Measurements from ENCODE around the gene IGFBP3.

IGFBP3 gene

DNA sequence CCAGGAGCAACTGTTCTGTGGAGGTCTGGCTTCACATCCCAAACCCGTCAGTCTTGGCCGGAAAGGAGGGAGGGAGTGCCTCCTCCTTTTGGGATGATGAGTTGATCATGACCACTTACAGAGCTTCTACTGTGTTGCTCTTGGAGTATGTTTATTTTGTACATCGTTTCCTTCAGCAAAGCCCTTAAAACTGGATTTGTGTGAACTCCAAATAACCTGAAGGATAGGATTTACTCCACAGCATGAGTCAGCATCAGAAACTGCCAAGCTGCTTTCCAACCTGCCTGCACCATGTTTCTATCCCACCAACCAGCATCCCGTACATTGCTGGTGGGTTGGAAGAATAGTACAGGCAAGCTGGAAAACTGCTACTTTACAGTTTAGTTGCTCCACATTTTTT, 51.6 kb downstream of the IGFBP3 start:
- H3K27me3 ChIP-seq (ENCODE audit: insufficient read depth, low read length, poor library complexity), result peaks cover 6% of the 10 kb centered on the region
- H3K27ac ChIP-seq (ENCODE audit: low read length), result no peak overlapping the region
- ATAC-seq (ENCODE audit: insufficient read depth, low read depth), result no peak
- H3K4me2 ChIP-seq (ENCODE audit: insufficient read depth, low read length), result no peak overlapping the region
- no peak overlapping the region for H2AFZ ChIP-seq (ENCODE audit: low read depth, low read length)
- no peaks in the 10 kb centered on the region for H3K9me3 ChIP-seq (ENCODE audit: insufficient read depth, low read length, severe bottlenecking)
- no peak for DNase-seq
- no peaks in the 10 kb centered on the region for H3K79me2 ChIP-seq (ENCODE audit: insufficient read depth, low read length)
- H3K9ac ChIP-seq (ENCODE audit: low read depth, low read length), result no peak overlapping the region
- TF ChIP-seq, protein P1, sequence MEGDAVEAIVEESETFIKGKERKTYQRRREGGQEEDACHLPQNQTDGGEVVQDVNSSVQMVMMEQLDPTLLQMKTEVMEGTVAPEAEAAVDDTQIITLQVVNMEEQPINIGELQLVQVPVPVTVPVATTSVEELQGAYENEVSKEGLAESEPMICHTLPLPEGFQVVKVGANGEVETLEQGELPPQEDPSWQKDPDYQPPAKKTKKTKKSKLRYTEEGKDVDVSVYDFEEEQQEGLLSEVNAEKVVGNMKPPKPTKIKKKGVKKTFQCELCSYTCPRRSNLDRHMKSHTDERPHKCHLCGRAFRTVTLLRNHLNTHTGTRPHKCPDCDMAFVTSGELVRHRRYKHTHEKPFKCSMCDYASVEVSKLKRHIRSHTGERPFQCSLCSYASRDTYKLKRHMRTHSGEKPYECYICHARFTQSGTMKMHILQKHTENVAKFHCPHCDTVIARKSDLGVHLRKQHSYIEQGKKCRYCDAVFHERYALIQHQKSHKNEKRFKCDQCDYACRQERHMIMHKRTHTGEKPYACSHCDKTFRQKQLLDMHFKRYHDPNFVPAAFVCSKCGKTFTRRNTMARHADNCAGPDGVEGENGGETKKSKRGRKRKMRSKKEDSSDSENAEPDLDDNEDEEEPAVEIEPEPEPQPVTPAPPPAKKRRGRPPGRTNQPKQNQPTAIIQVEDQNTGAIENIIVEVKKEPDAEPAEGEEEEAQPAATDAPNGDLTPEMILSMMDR (IDR thresholded peaks at IDR 0.05; ENCODE audit: borderline replicate concordance, extremely low read depth, low read length, poor library complexity, severe bottlenecking), result no peak
- no peak for TF ChIP-seq EZH2 (IDR thresholded peaks at IDR 0.05; ENCODE audit: borderline replicate concordance, low read depth, low read length, severe bottlenecking)
- H4K20me1 ChIP-seq (ENCODE audit: insufficient read depth, low read length), result no peaks in the 10 kb centered on the region
- H3K4me3 ChIP-seq (ENCODE audit: low read depth in 1 of 2, low read length in 2 of 2), result no peak overlapping the region
- H3K36me3 ChIP-seq (ENCODE audit: insufficient read depth, low read length), result no peaks in the 10 kb centered on the region
- no peaks in the 10 kb centered on the region for H3K4me1 ChIP-seq (ENCODE audit: insufficient read depth, low read length)

DNA sequence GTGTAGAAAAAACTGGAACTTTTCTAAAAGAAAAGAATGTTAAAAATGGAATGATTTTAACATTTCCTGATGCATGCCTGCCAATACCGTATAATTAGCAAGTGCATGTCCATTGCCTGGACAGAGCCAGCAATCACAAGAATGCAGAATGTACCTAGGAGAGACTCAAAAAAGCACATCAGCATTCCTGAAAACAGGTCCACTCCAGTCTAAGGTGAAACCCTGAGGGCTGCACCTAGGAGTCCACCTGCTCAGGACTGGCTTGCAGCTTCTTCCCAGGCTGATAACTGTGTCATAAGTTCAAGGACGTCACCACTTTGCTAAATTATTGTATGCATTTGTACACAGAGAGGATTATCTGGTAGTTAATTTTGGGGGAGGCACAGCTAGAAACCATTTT, 53.6 kb downstream of the IGFBP3 start:
- DNase-seq (no peak), ATAC-seq (ENCODE audit: insufficient read depth, low read depth) (no peak)
- TF ChIP-seq, protein P1 (IDR thresholded peaks at IDR 0.05; ENCODE audit: borderline replicate concordance, extremely low read depth, low read length, poor library complexity, severe bottlenecking), result no peak
- H3K79me2 ChIP-seq (ENCODE audit: insufficient read depth, low read length), result no peaks in the 10 kb centered on the region
- no peak overlapping the region for H3K4me2 ChIP-seq (ENCODE audit: insufficient read depth, low read length)
- H3K36me3 ChIP-seq (ENCODE audit: insufficient read depth, low read length), result no peaks in the 10 kb centered on the region
- no peaks in the 10 kb centered on the region for H3K9me3 ChIP-seq (ENCODE audit: insufficient read depth, low read length, severe bottlenecking)
- H4K20me1 ChIP-seq (ENCODE audit: insufficient read depth, low read length), result no peaks in the 10 kb centered on the region
- H3K4me3 ChIP-seq (ENCODE audit: low read depth in 1 of 2, low read length in 2 of 2), result no peak overlapping the region
- H3K4me1 ChIP-seq (ENCODE audit: insufficient read depth, low read length), result no peaks in the 10 kb centered on the region
- H3K27me3 ChIP-seq (ENCODE audit: insufficient read depth, low read length, poor library complexity), result peaks cover 6% of the 10 kb centered on the region
- no peak overlapping the region for H2AFZ ChIP-seq (ENCODE audit: low read depth, low read length)
- H3K9ac ChIP-seq (ENCODE audit: low read depth, low read length), result no peak overlapping the region
- H3K27ac ChIP-seq (ENCODE audit: low read length), result no peak overlapping the region

DNA sequence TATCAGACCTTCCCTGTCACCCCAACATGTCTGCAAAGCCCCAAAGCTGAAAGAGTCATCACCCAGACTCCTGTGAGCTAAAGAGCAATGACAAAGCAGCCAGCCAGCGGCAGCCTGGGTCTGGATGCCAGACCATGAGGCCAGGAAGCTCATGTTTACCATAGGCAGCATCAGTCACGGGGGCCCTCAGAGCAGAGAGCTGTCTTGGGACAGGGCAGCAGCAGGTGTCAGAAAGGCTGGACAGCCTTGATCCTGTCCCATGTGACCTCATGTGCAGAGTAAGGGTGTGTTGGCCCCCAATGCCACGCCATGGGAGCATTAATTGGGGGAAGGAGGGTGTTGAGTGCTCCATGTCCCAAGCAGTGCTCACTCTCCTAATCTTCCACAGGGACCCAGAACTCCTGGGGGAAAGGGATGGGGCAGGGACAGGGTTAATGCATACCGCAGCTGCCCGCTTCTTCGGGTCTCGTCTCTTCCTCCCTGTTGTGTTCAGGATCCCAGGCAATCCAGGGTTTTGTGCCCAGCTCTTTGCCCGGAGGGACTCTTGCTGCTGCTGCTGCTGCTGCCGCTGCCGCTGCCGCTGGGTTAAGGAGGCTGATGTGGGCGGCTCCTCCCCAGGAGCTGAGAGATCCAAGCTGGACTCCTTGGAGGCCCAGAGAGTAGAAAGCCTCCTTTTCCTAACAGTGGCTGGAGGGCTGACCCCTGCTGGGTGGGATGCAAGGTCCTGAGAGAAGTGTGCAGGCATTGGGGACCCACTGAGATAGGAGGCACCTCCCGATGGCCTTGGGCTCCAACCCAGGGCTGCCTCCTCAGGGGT, 55.3 kb downstream of the IGFBP3 start:
- Histone ChIP-seq H3K4me2 (ENCODE audit: insufficient read depth, low read length) (no peak overlapping the region), H2AFZ (ENCODE audit: low read depth, low read length) (no peak overlapping the region), H3K4me1 (ENCODE audit: insufficient read depth, low read length) (no peaks in the 10 kb centered on the region), H4K20me1 (ENCODE audit: insufficient read depth, low read length) (no peaks in the 10 kb centered on the region), H3K9me3 (ENCODE audit: insufficient read depth, low read length, severe bottlenecking) (no peaks in the 10 kb centered on the region), H3K4me3 (ENCODE audit: low read depth in 1 of 2, low read length in 2 of 2) (no peak overlapping the region), H3K9ac (ENCODE audit: low read depth, low read length) (no peak overlapping the region), H3K79me2 (ENCODE audit: insufficient read depth, low read length) (no peaks in the 10 kb centered on the region), H3K27ac (ENCODE audit: low read length) (no peak overlapping the region), H3K27me3 (ENCODE audit: insufficient read depth, low read length, poor library complexity) (peaks cover 4% of the 10 kb centered on the region), H3K36me3 (ENCODE audit: insufficient read depth, low read length) (no peaks in the 10 kb centered on the region)
- ATAC-seq (ENCODE audit: insufficient read depth, low read depth) (no peak), DNase-seq (no peak)
- TF ChIP-seq EZH2 (IDR thresholded peaks at IDR 0.05; ENCODE audit: borderline replicate concordance, low read depth, low read length, severe bottlenecking), result no peak
- TF ChIP-seq, protein P1 (IDR thresholded peaks at IDR 0.05; ENCODE audit: borderline replicate concordance, extremely low read depth, low read length, poor library complexity, severe bottlenecking), result no peak
